Muscle layer of duodenum (tissue), 2 donors: ENCODE data around the gene CNOT9.

Source experiments
- H3K27ac ChIP-seq: one replicate; pipeline ENCODE4 v1.7.0; 2013; ENCODE audit warnings: mild to moderate bottlenecking, low read length
- H3K27me3 ChIP-seq: one replicate; pipeline ENCODE4 v1.7.0; 2013; ENCODE audit warnings: low read depth, mild to moderate bottlenecking, control low read depth, low read length
- H3K36me3 ChIP-seq, 2 donors: one replicate each; pipeline ENCODE4 v1.7.0; 2013; ENCODE audit warnings: low read length in 2 of 2, control low read depth in 1 of 2, mild to moderate bottlenecking in 1 of 2; ENCODE audit not compliant: insufficient read depth in 2 of 2, control insufficient read depth in 1 of 2
- H3K4me1 ChIP-seq, 2 donors: one replicate each; pipeline ENCODE4 v1.7.0; 2013; ENCODE audit warnings: low read length in 2 of 2, mild to moderate bottlenecking in 2 of 2, control low read depth in 1 of 2, moderate library complexity in 1 of 2; ENCODE audit not compliant: insufficient read depth in 2 of 2, control insufficient read depth in 1 of 2
- H3K4me3 ChIP-seq, 2 donors: one replicate each; pipeline ENCODE4 v1.7.0; 2013; ENCODE audit warnings: low read length in 2 of 2, low read depth in 1 of 2, mild to moderate bottlenecking in 1 of 2
- H3K9me3 ChIP-seq, 2 donors: one replicate each; pipeline ENCODE4 v1.7.0; 2013; ENCODE audit warnings: low read length in 2 of 2, control low read depth in 1 of 2, mild to moderate bottlenecking in 1 of 2; ENCODE audit not compliant: control insufficient read depth in 1 of 2
- donor health status: healthy.

Gene CNOT9

DNA sequence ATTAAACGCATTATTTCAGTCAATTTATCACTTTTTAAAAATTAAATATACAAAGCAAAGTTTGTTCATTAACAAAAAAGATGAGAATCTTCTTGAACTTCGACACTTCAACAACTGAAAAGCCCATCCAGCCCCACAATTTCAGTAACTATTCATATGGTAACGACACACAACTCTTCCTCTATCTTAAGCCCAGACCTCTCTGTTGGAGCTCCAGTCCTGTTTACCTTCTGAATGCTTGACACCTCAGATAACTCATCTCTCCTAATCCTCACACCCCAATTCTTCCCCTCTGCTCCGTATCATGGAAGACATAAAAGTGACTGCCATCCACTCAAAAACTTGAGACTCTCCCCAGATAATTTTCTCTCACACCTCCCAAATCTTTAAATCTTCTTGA is 13.1 kb upstream of the CNOT9 start:
- no peak overlapping the region for H3K27ac ChIP-seq
- H3K9me3 ChIP-seq = no peaks in the 10 kb centered on the region
- H3K4me1 ChIP-seq = no peaks in the 10 kb centered on the region
- no peak overlapping the region for H3K4me3 ChIP-seq
- peaks cover 24 to 25% of the 10 kb centered on the region in 2 donors for H3K36me3 ChIP-seq
- no peaks in the 10 kb centered on the region for H3K27me3 ChIP-seq

DNA sequence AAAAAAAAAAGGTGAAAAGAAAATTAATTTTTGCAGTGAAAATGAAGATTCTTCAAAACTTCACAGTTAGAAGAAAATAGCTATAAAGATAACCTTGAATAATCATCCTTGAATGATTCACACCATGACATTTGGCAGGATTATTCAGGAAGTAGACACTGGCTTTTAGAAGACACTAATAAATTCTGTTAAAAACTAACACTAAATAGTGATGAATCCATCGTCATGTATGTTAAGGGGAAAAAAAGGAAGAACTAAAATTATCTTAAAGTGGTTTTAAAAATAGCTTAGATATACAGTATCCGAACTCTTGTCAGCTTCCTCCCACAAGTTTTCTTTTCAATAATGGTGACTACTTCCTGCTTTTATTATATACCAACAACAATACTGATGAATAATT is 10.7 kb upstream of the CNOT9 start:
- H3K9me3 ChIP-seq = no peaks in the 10 kb centered on the region
- H3K4me3 ChIP-seq = no peak overlapping the region
- no peaks in the 10 kb centered on the region for H3K27me3 ChIP-seq
- no peaks in the 10 kb centered on the region for H3K4me1 ChIP-seq
- no peak overlapping the region for H3K27ac ChIP-seq
- H3K36me3 ChIP-seq = peaks cover 25 to 33% of the 10 kb centered on the region in 2 donors

DNA sequence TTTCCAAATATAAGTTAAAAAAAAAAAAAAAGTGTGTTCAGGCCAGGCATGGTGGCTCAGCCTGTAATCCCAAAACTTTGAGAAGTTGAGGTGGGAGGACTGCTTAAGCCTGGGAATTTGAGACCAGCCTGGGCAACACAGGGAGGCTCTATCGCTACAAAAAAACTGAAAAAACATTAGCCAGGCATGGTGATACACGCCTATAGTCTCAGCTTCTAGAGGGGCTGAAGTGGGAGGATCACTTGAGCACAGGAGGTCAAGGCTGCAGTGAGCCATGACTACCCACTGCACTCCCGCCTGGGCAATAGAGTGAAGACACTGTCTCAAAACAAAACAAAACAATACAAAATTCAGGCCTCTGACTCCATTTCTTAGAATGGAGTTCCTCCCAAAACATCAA is 9.7 kb upstream of the CNOT9 start:
- Histone ChIP-seq H3K27me3 (no peaks in the 10 kb centered on the region), H3K4me1 (no peaks in the 10 kb centered on the region), H3K9me3 (no peaks in the 10 kb centered on the region), H3K4me3 (no peak overlapping the region), H3K36me3 (peaks cover 20 to 27% of the 10 kb centered on the region in 2 donors), H3K27ac (no peak overlapping the region)

DNA sequence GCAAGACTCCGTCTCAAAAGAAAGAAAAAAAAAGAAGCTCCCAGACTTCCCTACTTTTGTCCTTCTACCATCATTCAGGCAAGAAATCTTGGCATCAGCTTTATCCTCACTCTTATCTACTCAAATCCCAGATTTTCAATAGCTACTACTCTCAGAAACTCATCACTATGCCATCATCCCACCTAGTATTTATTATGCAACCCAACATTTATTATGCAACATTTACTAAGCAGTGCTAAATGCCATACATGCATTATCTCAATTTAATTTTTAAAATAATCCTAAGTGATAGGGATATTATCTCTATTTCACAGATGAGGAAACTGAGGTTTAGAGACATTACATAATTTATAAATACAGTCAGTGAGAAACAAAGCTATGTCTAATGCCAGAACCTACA is 4.6 kb upstream of the CNOT9 start:
- H3K36me3 ChIP-seq = peaks cover 7 to 33% of the 10 kb centered on the region in 2 donors
- H3K9me3 ChIP-seq = no peaks in the 10 kb centered on the region
- H3K27ac ChIP-seq = no peak overlapping the region
- H3K27me3 ChIP-seq = no peaks in the 10 kb centered on the region
- H3K4me1 ChIP-seq = peaks cover 9 to 13% of the 10 kb centered on the region in 2 donors
- H3K4me3 ChIP-seq = no peak overlapping the region

DNA sequence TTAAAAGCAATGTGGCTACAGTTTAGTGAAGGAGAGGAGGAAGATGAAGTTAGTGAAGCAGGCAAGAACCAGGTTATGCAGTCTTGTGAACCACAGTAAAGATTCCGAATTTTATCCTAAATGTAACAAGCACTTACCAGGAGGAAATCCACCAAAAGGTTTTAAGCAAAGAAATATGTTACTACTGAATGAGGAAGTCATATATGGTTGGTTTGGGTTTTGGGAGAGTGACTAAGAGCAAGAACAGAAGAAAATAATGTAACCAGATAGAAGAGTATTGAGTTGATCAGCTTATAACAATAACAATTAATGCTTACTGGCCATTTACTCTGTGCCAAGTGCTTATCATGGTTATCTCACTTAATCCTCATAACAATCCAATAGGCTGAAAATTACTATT is 2.3 kb upstream of the CNOT9 start:
- Histone ChIP-seq H3K4me3 (no peak overlapping the region), H3K9me3 (no peaks in the 10 kb centered on the region), H3K36me3 (peaks cover 0 to 30% of the 10 kb centered on the region in 2 donors), H3K27me3 (no peaks in the 10 kb centered on the region), H3K27ac (no peak overlapping the region), H3K4me1 (peaks cover 20 to 30% of the 10 kb centered on the region in 2 donors)

DNA sequence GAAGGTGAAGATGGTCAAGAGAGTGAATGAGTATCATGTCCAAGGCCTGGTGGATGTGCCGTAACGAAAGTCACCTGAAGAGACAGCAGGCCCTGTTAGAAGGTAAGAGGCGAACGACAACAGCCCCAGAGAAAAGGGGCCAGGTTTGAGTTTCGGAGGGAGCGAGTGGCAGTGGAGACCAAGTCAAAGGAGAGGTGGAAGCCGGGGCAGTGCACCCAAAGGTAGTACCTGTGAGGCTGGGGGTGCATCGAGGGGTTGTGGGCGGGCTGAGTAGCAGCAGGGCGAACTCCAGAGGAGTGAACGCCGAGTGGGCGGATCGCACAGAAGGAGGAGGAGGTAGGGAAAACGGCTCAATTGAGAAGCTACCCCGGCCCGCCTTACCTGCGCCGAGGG is 846 bp upstream of the CNOT9 start:
- Histone ChIP-seq H3K9me3 (no peaks in the 10 kb centered on the region), H3K4me1 (peaks cover 22 to 33% of the 10 kb centered on the region in 2 donors), H3K36me3 (peaks cover 0 to 20% of the 10 kb centered on the region in 2 donors), H3K4me3 (peak overlapping the region; percentile 66 to 85), H3K27me3 (no peaks in the 10 kb centered on the region), H3K27ac (peak overlapping the region; percentile 83)

DNA sequence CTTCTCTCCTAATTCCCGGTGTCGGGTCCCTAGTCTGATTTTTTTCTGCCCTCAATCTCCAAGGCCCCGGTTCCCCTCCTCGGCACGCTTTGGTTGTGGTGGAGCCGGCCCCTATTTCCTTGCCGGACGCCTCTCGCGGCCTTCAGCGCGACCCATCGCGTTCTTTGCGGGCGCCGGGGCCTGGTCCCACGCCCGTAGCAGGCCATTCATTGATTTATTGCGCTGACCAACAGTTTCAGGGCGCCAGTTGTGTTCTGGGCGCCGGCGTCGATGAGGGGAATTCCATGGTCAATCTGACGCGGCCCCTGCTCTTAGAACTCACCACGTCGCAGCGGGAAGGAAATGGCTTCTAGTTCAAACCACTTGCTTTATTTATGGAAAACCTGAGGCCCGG is 396 bp downstream of the CNOT9 start:
- Histone ChIP-seq H3K4me3 (peak overlapping the region; percentile 74 to 85), H3K9me3 (no peaks in the 10 kb centered on the region), H3K27ac (peak overlapping the region; percentile 95), H3K27me3 (no peaks in the 10 kb centered on the region), H3K4me1 (peaks cover 22 to 36% of the 10 kb centered on the region in 2 donors), H3K36me3 (peaks cover 0 to 20% of the 10 kb centered on the region in 2 donors)

DNA sequence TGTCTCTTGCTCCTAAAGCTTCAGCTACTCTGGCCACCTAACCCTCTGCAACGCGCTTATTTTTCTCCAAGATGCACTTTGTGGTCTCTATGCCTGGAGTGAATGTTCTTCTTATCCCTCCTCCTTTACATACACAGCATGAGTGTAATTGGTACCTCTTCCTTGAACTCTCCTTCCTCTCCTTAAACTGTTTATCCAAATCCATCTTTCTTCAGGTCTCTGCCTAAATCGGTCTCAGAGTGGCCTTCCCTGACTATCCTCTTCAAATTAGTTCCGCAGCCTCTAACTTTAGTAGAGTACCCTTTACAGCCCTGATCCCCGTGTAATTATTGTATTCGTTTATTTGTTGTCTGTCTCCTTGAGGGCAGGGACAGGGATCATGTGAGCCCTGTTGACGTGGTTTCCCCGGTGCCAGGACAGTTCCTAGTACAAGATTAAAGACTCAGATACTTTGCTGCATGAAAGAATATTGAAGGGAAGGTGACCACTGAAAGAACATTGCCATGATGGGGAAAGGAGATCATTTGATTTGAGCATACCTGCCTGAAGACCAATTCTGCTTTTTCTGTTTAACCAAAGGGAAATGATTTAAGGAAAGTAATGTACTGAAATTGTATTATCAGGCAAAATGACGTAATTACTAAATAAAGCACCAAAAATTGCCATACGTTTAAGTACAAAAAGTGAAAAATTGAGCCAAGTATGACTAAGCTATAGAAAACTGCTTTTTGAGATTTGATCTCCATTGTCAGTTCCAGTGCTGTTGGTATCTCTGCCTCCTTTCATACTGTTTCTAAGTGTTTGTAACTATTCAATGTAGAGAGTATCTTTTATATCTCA is 1.2 kb downstream of the CNOT9 start:
- Histone ChIP-seq H3K4me3 (peak overlapping the region; percentile 74 to 85), H3K36me3 (peaks cover 7 to 25% of the 10 kb centered on the region in 2 donors), H3K27ac (peak overlapping the region; percentile 95), H3K9me3 (no peaks in the 10 kb centered on the region), H3K27me3 (no peaks in the 10 kb centered on the region), H3K4me1 (peaks cover 22 to 36% of the 10 kb centered on the region in 2 donors)

DNA sequence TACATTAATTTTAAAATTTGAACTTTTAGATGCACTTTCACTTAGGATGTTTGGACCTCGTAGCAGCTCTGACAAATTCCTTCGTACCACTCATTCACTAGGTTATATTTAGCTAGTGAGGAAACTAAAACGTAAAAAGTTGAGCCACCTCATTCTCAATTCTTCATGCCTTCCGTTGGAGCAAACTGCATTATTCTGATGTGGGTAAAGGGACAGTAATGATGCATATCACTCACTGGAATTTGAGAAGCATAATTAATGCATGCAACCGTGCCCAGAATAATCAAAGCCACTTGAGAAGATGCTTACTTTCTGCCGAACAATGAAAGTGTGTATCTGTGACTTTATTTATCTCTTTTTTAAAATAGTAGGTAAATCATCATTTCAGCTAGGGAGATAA is 2.2 kb downstream of the CNOT9 start:
- H3K36me3 ChIP-seq = peaks cover 7 to 25% of the 10 kb centered on the region in 2 donors
- peak overlapping the region; percentile 95 for H3K27ac ChIP-seq
- no peaks in the 10 kb centered on the region for H3K27me3 ChIP-seq
- H3K4me3 ChIP-seq = peak overlapping the region; percentile 74 to 85
- H3K4me1 ChIP-seq = peaks cover 22 to 36% of the 10 kb centered on the region in 2 donors
- H3K9me3 ChIP-seq = no peaks in the 10 kb centered on the region

DNA sequence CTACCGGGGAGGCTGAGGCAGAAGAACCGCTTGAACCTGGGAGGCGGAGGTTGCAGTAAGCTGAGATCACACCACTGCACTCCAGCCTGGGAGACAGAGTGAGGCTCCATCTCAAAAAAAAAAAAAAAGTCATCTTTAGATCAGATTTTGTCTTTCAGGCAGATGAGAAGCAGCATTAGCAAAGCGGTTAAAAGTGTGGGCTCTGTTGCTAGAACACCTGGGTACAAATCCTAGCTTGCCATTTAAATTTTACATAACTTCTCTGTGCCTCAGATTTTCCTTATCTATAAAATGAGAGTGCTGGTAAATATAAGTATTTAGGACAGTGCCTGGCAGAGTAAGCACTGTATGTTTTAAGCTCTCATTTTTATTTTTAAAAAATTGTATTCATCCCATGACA is 8.2 kb downstream of the CNOT9 start:
- H3K27ac ChIP-seq = no peak overlapping the region
- H3K4me1 ChIP-seq = peaks cover 0 to 10% of the 10 kb centered on the region in 2 donors
- H3K4me3 ChIP-seq = no peak overlapping the region
- H3K36me3 ChIP-seq = peaks cover 9 to 13% of the 10 kb centered on the region in 2 donors
- no peaks in the 10 kb centered on the region for H3K27me3 ChIP-seq
- no peaks in the 10 kb centered on the region for H3K9me3 ChIP-seq

DNA sequence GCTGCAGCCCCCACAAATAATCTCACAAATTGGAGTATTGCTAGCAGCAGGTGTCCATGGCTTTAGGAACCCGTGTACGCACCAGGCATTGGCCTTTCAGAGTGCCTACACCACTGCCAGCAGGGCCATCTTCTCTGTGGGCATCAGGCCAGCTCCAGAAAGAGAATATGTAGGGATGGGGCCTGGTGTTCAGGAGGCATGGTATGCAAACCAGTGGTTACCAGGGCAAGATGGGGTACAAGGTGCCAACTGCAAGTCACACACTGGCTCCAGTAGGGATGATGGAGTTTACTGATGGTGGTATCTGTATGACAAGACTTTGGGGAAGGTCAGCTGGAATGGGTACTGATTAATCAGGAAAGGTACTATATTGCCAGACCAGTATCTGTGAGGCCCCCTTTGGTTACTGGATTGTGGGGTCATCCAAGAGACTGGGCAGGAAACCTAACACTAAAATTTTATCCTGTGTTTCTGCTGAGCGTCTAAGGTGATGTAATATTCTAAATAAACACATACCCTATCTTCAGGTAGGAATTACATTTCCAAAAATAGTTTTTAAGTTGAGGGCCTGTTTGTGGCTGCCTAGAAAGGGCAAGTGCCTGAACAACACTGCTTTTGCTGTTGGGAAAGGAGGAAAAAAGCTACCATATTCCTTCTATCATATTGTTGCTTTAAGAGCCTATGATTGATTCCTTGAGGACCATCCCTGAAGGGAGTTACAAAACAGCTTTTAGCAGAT is 9.0 kb downstream of the CNOT9 start:
- peaks cover 14% of the 10 kb centered on the region in 2 donors for H3K36me3 ChIP-seq

More for the DNA sequence above, 9.0 kb downstream of the CNOT9 start:
- Histone ChIP-seq H3K9me3 (no peaks in the 10 kb centered on the region), H3K4me3 (no peak overlapping the region), H3K4me1 (peaks cover 0 to 10% of the 10 kb centered on the region in 2 donors), H3K27ac (no peak overlapping the region), H3K27me3 (no peaks in the 10 kb centered on the region)
